GM13977 (cell line): ENCODE data around the gene ITPKB.
"Not testable (repeated sequence)": the region's sequence is repeated elsewhere in the genome, so short reads cannot be mapped to it uniquely, and the experiment has no call there.

Experiments used
- DNase-seq: peaks from one replicate; pipeline ENCODE4 v3.0.0; 2012; ENCODE audit warnings: low spot score
- CTCF ChIP-seq: IDR thresholded peaks from 2 replicates; pipeline ENCODE4 v1.5.1; 2012; ENCODE audit warnings: mild to moderate bottlenecking, control low read depth; ENCODE audit not compliant: insufficient read depth; ENCODE audit errors: extremely low read depth, missing control alignments
- in situ Hi-C: fragments of 300-500 bp; cut with MboI; formaldehyde crosslinking; loops from one replicate; pipeline ENCODE4 v1.12.0; 2022; ENCODE audit warnings: low sequenced_read_pairs, low pct_unique_long_range_greater_than_20kb, mixed read lengths, inconsistent platforms; ENCODE audit not compliant: unreplicated experiment

Gene ITPKB

DNA sequence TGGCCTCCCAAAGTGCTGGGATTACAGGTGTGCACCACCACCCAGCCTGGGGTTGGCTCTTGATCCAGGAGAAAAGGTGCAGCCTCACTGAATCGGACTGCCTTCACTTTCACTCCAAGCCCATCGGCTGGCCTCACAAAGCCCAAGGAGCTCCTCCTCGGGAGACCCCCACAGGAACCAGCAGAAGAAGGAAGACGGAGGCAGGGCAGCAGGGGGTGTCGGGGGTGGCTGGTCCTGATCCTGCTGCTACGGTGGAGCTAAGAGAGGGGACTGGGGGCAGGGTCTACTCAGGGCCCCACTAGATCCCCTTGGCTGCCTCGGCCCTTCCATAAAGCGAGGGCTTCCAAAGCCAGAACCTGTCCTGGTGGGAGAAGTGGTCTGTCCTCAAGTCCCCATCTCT lies 96.7 kb downstream of the ITPKB start:
- no peak for DNase-seq
- in situ Hi-C loops = no loop called here
- no peak for TF ChIP-seq CTCF

DNA sequence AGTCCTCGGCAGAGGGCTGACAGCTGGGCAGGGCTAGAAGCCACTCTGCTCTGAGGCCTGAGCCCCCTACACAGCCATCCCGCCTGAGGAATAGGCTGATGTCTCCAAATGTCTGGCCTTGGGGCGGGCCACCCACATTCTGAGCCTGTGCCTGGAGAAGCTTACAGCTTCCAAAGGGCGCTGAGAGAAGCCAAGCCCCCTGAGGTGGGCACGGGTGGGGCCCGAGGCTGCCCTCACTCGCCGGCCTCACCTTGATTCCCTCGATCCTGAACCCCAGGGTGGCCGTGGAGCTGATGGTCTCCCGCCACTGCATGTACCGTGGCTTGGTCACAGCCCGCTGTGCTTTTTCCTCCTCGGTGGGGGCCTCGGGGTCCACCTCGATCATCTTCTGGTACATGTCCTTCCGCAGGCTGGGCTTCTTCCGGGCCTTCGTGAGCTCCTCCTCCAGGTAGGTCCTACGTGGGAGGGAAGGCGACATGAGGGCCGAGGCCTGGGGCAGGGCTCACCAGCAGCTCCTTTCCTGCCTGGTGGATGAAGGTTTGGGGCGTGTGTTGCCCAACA lies 97.3 kb downstream of the ITPKB start:
- no peak for DNase-seq
- in situ Hi-C loops = no loop called here
- no peak for TF ChIP-seq CTCF

DNA sequence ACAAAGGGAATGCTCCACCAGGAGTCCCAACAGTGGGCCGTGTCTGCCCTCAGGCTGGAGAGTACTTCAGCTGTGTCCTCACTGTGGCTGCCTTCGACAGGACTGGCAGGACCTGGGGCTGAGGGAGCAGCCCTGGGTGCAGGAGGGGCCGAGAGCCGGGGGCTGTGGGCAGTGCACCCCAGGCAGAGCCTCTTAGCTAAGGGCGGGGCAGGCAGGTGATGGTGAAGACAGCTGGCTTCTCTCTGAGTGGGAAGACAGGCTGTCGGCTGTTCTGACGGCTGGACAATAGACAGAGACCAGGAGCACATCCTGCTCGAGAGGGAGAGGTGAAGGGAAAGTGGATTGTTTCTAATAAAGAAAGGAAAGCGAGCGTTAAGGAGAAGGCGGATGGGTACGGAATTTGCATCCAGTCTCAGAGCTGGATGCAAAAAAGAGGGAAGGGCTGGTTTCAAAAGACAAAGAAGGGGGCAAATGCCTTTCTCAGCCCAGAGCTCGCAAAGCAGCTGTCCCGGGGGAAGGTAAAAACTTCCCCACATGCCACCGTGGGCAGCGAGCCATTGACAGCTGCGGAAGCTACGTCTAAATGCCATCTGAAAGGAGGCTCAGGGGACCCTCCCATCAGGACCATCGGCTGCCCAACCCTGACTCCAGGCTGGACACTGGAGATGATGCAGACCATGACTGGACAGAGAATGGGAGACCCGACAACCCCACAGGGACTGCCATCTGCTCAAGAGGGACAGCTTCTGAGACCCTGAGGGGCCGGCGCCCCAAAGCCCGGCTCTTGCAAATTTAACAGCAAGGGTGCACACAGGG lies 98.6 kb downstream of the ITPKB start:
- DNase-seq = no peak
- TF ChIP-seq CTCF = no peak
- in situ Hi-C loops = no loop called here

DNA sequence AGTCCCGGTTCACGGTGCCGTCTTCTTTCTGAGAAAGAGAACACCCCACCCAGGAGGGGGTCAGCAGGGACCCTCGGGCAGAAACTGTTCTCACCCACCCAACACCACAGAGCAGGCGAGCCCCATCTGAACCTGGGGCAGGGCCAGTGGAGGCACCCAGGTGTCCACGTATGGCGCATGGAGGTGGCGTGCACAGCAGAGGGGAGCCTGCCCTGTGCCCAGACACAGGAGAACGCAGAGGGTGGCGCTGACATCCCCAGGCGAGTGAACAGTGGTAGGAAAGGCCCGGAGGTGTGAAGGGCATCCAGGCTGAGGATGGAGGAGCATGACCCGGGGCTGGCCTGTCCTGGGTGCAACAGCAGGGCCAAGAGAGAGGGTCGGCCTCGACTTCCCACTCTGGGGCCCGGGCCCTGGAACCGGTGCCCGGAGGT lies 99.4 kb downstream of the ITPKB start:
- no peak for TF ChIP-seq CTCF
- DNase-seq = no peak
- in situ Hi-C loops = no loop called here

DNA sequence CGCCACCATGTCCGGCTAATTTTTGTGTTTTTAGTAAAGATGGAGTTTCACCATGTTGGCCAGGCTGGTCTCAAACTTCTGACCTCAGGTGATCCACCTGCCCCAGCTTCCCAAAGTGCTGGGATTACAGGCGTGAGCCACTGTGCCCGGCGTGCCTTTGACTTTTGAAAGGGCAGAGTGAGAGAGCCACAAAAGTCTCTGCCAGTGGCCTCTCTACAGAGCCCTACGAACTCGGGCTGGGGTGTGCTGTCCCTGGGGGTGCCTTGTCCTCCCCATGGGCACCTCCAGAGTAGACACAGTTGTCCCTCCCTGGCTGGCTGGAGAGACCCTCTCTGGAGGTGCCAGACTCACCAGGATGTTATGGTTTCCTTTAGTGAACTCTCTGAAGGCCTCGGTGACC lies 99.9 kb downstream of the ITPKB start:
- in situ Hi-C loops, DNase-seq: not testable (repeated sequence)

- in situ Hi-C loops = no loop called here
- DNase-seq = no peak
- TF ChIP-seq CTCF = no peak
Measured at GRCh38 chr1:226638608-226639007, 100.5 kb downstream of the ITPKB start.

- in situ Hi-C loops = no loop called here
- no peak for TF ChIP-seq CTCF
- no peak for DNase-seq
Measured at GRCh38 chr1:226638001-226638601, 101.0 kb downstream of the ITPKB start.
